Nephron (organoid): ENCODE results near the gene RCN1.

Experiments
- H3K27ac Mint-ChIP-seq, 3 experiments: 2 replicates each; pipeline ENCODE4 v1.8.0; 2020; ENCODE audit warnings: mixed read lengths in 3 of 3, mild to moderate bottlenecking in 2 of 3, moderate library complexity in 1 of 3
- H3K27me3 Mint-ChIP-seq: 2 replicates; pipeline ENCODE4 v1.8.0; 2021; ENCODE audit warnings: low read depth, mild to moderate bottlenecking, moderate library complexity, mixed read lengths
- H3K36me3 Mint-ChIP-seq: 2 replicates; pipeline ENCODE4 v1.8.0; 2020; ENCODE audit warnings: low read depth, mixed read lengths
- H3K4me1 Mint-ChIP-seq: 2 replicates; pipeline ENCODE4 v1.8.0; 2020; ENCODE audit warnings: mixed read lengths
- H3K4me3 Mint-ChIP-seq, 3 experiments: 2 replicates each; pipeline ENCODE4 v1.8.0; 2020; ENCODE audit warnings: mild to moderate bottlenecking in 3 of 3, mixed read lengths in 3 of 3, moderate library complexity in 2 of 3
- H3K9me3 Mint-ChIP-seq: 2 replicates; pipeline ENCODE4 v1.8.0; 2020; ENCODE audit warnings: mixed read lengths
- CTCF ChIP-seq, 3 experiments: fragments of 200-600 bp; sonication (generic); IDR thresholded peaks; one replicate each; pipeline ENCODE4 v1.5.0; 2021; ENCODE audit warnings: antibody characterized with exemption in 3 of 3; ENCODE audit not compliant: unreplicated experiment in 3 of 3

Gene RCN1

GRCh38 chr11:32090545-32091370 is at the start of gene RCN1:
Gene RCN1 (plus strand): TSS chr11:32091074. CDS start chr11:32091197, 123 bp downstream.
- peak within 1 kb of the TSS; percentile 97 to 99 (median 98) for H3K27ac Mint-ChIP-seq
- TF ChIP-seq CTCF (IDR thresholded peaks at IDR 0.05; ENCODE audit: unreplicated experiment in 3 of 3) = no peak
- H3K4me1 Mint-ChIP-seq = peaks cover 55% of the 10 kb centered on the region
- H3K27me3 Mint-ChIP-seq = no peaks in the 10 kb centered on the region
- H3K9me3 Mint-ChIP-seq = peaks cover 3% of the 10 kb centered on the region
- peaks cover 22% of the 10 kb centered on the region for H3K36me3 Mint-ChIP-seq
- peak within 1 kb of the TSS; percentile 89 to 96 (median 96) for H3K4me3 Mint-ChIP-seq

GRCh38 chr11:32043737-32044136 is 47.1 kb upstream of the RCN1 start:
- Mint-ChIP-seq H3K4me3 (no peak overlapping the region), H3K27me3 (peaks cover 4% of the 10 kb centered on the region)

GRCh38 chr11:32044158-32044863 is 46.6 kb upstream of the RCN1 start:
- Mint-ChIP-seq H3K36me3 (no peaks in the 10 kb centered on the region), H3K4me3 (no peak overlapping the region), H3K4me1 (peaks cover 19% of the 10 kb centered on the region), H3K27ac (peak overlapping the region in 2 of 3 experiments; percentile 41 to 48), H3K27me3 (peaks cover 4% of the 10 kb centered on the region), H3K9me3 (no peaks in the 10 kb centered on the region)
- TF ChIP-seq CTCF (IDR thresholded peaks at IDR 0.05; ENCODE audit: unreplicated experiment in 3 of 3) = no peak

More at GRCh38 chr11:32043737-32044136, 47.1 kb upstream of the RCN1 start:
- Mint-ChIP-seq H3K36me3 (no peaks in the 10 kb centered on the region), H3K27ac (peak overlapping the region in 2 of 3 experiments; percentile 41 to 48), H3K9me3 (no peaks in the 10 kb centered on the region), H3K4me1 (peaks cover 19% of the 10 kb centered on the region)
- TF ChIP-seq CTCF (IDR thresholded peaks at IDR 0.05; ENCODE audit: unreplicated experiment in 3 of 3) = no peak

- Mint-ChIP-seq H3K27me3 (peaks cover 7% of the 10 kb centered on the region), H3K9me3 (no peaks in the 10 kb centered on the region), H3K36me3 (no peaks in the 10 kb centered on the region), H3K4me1 (peaks cover 19% of the 10 kb centered on the region), H3K27ac (no peak overlapping the region), H3K4me3 (no peak overlapping the region)
- TF ChIP-seq CTCF (IDR thresholded peaks at IDR 0.05; ENCODE audit: unreplicated experiment in 3 of 3) = no peak
These were observed 45.4 kb upstream of the RCN1 start for GRCh38 chr11:32045456-32045855.

- Mint-ChIP-seq H3K4me1 (peaks cover 20% of the 10 kb centered on the region), H3K36me3 (no peaks in the 10 kb centered on the region), H3K9me3 (no peaks in the 10 kb centered on the region), H3K27me3 (peaks cover 7% of the 10 kb centered on the region), H3K27ac (no peak overlapping the region), H3K4me3 (no peak overlapping the region)
- no peak for TF ChIP-seq CTCF (IDR thresholded peaks at IDR 0.05; ENCODE audit: unreplicated experiment in 3 of 3)
These were observed 40.6 kb upstream of the RCN1 start for GRCh38 chr11:32050264-32050663.
